Measurements from ENCODE around the gene LRP5.
"Not testable (repeated sequence)": the region's sequence is repeated elsewhere in the genome, so short reads cannot be mapped to it uniquely, and the experiment has no call there.

The LRP5 gene

DNA sequence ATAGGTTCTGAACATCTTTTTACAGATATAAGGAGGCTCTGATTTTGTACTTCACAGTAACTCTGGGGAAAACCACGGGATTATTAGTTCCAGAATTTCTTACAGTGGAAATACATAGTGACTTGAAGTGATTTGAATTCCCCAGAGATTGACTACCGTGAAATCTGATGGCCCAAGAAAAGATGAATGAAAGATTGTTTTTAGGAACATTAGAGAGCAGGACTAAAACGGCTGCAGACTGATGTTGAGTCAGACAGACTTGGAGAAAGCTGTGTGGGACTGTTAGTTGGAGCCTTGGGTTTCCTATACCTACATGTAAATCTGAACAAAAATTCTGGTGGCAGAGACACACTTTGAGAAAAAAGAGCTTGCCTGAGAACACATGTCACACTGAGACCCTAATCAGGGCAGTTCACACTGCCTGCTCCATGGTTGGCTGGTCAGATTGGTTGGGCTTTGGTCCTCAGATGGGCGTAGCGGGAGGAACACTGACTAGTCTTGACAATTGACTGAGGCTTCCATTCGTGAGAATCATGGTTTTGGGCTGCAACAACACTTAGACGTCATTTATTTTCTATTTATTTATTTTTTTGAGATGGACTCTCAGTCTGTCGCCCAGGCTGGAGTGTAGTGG, 154.9 kb downstream of the LRP5 start:
- peaks cover 93% of the 10 kb centered on the region for H3K4me1 Mint-ChIP-seq (ENCODE audit: low read depth)
- no peak overlapping the region for H3K4me3 Mint-ChIP-seq
- no peaks in the 10 kb centered on the region for H3K27me3 Mint-ChIP-seq
- DNase-seq = no peak
- H3K36me3 Mint-ChIP-seq (ENCODE audit: low read depth) = peaks cover 74% of the 10 kb centered on the region
- H3K9me3 Mint-ChIP-seq = no peaks in the 10 kb centered on the region
- H3K27ac Mint-ChIP-seq = peak overlapping the region; percentile 67

DNA sequence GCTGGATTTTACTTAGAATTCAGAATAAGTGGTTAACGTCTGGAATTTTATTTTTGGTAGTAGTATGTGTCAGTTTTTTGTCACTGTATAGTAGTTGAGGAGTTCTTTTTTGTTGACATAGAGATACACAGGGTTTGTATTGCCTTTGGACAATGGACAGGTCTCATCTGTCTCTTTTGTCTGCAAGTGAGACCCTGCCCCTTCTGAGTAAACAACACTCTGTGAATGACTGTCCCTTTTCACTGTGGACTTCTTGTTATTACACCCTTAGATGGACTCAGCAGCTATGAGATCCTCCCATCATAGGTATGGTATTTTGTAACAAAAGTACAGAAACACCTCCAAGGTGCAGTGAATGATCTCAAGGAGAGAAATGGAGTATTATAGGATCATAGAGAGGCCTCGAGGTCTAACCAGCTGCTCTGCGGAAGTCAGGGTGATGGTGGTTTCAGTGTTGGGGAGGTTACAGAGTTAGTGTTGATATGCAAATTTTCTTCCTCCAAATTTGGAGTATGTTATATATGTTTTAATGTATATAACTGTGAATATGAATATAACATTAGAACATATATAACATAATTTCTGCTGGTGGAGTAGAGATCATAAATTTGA, 155.9 kb downstream of the LRP5 start:
- Mint-ChIP-seq H3K4me3 (peak overlapping the region; percentile 23), H3K36me3 (ENCODE audit: low read depth) (peaks cover 76% of the 10 kb centered on the region), H3K9me3 (no peaks in the 10 kb centered on the region), H3K4me1 (ENCODE audit: low read depth) (peaks cover 93% of the 10 kb centered on the region), H3K27ac (peak overlapping the region; percentile 94), H3K27me3 (no peaks in the 10 kb centered on the region)
- no peak for DNase-seq

DNA sequence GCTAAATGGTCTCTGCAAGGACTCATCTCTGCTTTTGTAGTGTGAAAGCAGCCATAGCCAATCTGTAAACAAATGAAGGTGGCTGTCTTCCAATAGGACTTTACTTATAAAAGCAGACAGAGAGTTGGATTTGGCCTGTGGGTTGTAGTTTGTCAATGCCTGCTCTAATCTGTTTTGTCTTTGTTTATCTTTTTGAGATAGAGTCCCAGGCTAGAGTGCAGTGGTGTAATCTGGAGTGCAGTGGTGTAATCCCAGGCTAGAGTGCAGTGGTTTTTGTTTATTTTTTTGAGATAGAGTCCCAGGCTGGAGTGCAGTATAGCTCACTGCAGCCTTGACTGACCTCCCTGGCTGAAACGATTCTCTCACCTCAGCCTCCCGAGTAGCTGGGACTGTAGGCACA, 156.7 kb downstream of the LRP5 start:
- peak overlapping the region; percentile 94 for H3K27ac Mint-ChIP-seq
- no peak overlapping the region for H3K4me3 Mint-ChIP-seq
- H3K4me1 Mint-ChIP-seq (ENCODE audit: low read depth) = peaks cover 93% of the 10 kb centered on the region
- no peaks in the 10 kb centered on the region for H3K9me3 Mint-ChIP-seq
- no peak for DNase-seq
- no peaks in the 10 kb centered on the region for H3K27me3 Mint-ChIP-seq
- peaks cover 77% of the 10 kb centered on the region for H3K36me3 Mint-ChIP-seq (ENCODE audit: low read depth)

DNA sequence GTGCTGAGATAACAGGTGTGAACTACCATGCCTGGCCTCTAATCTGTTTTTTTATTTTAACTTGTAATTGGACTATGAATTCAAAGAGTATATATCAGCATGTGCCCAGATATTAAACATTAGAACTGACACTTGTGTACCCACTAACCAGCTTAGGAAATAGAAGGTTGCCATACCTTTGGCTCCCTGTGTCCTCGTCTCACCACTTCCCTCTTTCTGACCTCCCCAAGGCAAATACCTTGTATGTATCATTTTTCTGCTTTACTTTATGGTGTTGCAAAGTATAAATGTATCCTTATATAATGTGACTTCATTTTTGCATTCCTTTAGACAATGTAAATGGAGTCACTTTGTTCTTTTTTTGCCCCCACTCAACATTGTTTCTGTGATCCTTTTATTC, 157.3 kb downstream of the LRP5 start:
- peak overlapping the region; percentile 94 for H3K27ac Mint-ChIP-seq
- H3K4me3 Mint-ChIP-seq = peak overlapping the region; percentile 1
- peaks cover 92% of the 10 kb centered on the region for H3K4me1 Mint-ChIP-seq (ENCODE audit: low read depth)
- H3K36me3 Mint-ChIP-seq (ENCODE audit: low read depth) = peaks cover 76% of the 10 kb centered on the region
- no peaks in the 10 kb centered on the region for H3K9me3 Mint-ChIP-seq
- no peaks in the 10 kb centered on the region for H3K27me3 Mint-ChIP-seq
- no peak for DNase-seq

DNA sequence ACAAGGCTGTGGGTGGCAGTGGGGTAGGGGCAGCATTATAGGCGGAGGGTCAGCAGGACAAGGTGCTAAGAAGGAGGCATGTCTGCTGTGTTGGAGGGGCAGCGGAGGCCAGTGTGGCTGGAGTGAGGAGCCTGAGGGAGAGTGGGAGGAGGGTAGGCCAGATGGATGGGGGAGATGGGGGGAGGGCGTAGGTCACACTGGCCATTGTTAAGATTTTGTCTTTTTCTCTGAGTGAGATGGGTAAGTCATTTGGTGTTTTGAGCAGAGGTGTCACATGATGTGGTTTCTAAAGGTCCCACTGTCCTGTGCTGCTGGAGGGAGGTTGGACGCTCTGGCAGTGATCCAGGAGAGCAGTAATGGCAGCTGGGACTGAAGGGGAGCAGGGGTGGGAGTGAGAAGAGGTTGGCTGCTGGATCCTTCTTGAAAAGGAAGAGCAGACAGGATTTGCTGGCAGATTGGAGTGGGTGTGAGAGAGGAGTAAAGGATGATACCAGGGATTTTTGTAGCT, 158.0 kb downstream of the LRP5 start:
- H3K27ac Mint-ChIP-seq = peak overlapping the region; percentile 94
- H3K4me3 Mint-ChIP-seq = peak overlapping the region; percentile 5
- H3K36me3 Mint-ChIP-seq (ENCODE audit: low read depth) = peaks cover 77% of the 10 kb centered on the region
- peaks cover 2% of the 10 kb centered on the region for H3K9me3 Mint-ChIP-seq
- peaks cover 90% of the 10 kb centered on the region for H3K4me1 Mint-ChIP-seq (ENCODE audit: low read depth)
- no peaks in the 10 kb centered on the region for H3K27me3 Mint-ChIP-seq
- DNase-seq = no peak

DNA sequence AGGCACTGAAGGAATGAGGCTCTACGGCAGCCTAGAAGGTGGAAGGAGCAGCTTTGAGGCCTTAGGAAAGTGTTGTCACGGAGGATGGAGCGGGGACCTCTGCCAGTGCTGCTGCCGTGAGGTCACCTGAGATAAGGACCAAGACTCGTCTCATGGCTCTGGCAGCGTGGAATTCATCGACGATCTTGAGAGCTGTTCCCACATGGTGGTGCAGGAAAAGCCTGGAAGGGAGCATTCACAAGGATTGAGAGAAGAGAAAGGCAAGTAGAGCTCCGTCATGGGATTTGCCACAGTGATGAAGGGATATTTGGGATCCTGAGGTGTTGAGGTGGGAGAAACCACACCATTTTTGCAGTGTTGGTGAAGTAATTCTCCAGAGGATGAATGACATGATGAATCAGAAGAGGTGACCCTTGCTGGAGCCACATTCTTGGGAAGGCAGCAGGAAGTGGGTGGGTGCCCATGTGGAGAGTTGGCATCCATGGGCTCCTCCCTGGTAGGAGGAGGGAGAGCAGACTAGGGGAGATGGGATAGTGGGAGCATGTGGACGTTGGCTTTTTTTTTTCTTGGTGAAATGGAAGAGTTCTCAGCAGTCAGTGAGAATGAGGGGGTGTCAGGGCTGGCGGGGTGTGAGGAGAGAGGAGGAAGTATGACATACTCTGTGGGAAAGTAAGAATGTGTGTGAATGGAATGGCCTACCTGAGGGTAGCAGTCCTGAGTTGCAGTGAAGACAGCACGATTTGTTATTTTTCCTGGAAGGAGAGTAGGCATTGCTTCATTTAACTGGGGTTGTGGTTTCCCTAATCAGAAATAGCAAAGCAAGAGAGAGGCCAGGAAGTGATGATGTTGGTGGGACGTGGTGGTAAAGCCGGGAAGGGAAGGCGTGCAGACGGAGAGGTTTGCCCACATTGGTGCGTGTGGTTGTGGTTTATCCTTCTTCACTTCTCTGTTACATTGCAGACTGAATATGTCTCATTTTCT, 159.3 kb downstream of the LRP5 start:
- H3K4me1 Mint-ChIP-seq (ENCODE audit: low read depth) = peaks cover 81% of the 10 kb centered on the region
- H3K4me3 Mint-ChIP-seq = peak overlapping the region; percentile 65
- peak; percentile 53 for DNase-seq
- peak overlapping the region; percentile 94 for H3K27ac Mint-ChIP-seq
- peaks cover 75% of the 10 kb centered on the region for H3K36me3 Mint-ChIP-seq (ENCODE audit: low read depth)
- H3K9me3 Mint-ChIP-seq = peaks cover 2% of the 10 kb centered on the region
- H3K27me3 Mint-ChIP-seq = no peaks in the 10 kb centered on the region

DNA sequence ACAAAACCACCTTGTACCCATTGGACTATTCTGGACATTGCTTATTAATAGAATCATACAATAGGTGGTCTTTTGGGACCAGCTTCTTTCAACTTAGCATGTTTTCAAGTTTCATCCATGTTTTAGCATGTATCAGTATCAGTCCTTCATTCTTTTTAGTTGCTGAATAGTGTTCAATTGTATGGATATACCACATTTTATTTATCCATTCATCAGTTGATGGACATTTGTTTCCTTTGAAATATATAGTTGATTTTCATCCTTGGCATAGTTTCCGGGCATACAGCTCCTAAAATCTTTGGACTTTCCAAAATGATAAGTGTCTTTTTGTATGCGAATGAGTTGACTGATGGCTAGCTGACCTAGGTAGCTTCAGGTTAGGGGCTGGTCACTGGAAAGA, 160.4 kb downstream of the LRP5 start:
- DNase-seq = no peak
- peaks cover 80% of the 10 kb centered on the region for H3K4me1 Mint-ChIP-seq (ENCODE audit: low read depth)
- peak overlapping the region; percentile 13 for H3K4me3 Mint-ChIP-seq
- H3K9me3 Mint-ChIP-seq = peaks cover 2% of the 10 kb centered on the region
- no peaks in the 10 kb centered on the region for H3K27me3 Mint-ChIP-seq
- H3K36me3 Mint-ChIP-seq (ENCODE audit: low read depth) = peaks cover 77% of the 10 kb centered on the region
- H3K27ac Mint-ChIP-seq = peak overlapping the region; percentile 94

DNA sequence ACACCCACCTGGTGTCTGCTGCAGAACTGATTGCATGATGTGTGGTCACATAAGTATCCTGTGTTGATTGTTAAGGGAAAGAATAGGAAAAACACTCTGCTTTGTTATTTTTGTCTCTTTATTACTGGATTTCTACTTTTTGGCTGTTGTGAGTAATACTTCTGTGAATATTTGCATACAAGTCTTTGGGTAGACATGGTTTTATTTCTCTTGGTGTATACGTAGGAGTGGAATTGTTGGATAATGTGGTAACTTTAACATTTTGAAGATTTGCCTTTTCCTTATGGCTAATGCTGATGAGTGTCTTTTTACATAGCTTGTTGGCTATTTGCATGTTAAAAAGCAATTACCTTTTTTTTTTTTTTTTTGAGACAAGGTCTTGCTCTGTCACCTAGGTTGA, 161.3 kb downstream of the LRP5 start:
- H3K4me3 Mint-ChIP-seq = peak overlapping the region; percentile 18
- H3K27ac Mint-ChIP-seq = peak overlapping the region; percentile 94
- peaks cover 77% of the 10 kb centered on the region for H3K4me1 Mint-ChIP-seq (ENCODE audit: low read depth)
- DNase-seq = no peak
- H3K36me3 Mint-ChIP-seq (ENCODE audit: low read depth) = peaks cover 76% of the 10 kb centered on the region
- H3K9me3 Mint-ChIP-seq = peaks cover 2% of the 10 kb centered on the region
- H3K27me3 Mint-ChIP-seq = no peaks in the 10 kb centered on the region

DNA sequence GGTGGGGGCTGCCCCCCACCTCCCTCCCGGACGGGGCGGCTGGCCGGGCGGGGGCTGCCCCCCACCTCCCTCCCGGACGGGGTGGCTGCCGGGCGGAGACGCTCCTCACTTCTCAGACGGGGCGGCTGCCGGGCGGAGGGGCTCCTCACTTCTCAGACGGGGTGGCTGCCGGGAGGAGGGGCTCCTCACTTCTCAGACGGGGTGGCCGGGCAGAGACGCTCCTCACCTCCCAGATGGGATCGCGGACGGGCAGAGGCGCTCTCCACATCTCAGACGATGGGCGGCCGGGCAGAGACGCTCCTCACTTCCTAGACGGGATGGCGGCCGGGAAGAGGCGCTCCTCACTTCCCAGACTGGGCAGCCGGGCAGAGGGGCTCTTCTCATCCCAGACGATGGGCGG, 163.2 kb downstream of the LRP5 start:
- Mint-ChIP-seq H3K4me1 (ENCODE audit: low read depth) (peaks cover 76% of the 10 kb centered on the region), H3K36me3 (ENCODE audit: low read depth) (peaks cover 77% of the 10 kb centered on the region)
- not testable (repeated sequence) for H3K4me3 Mint-ChIP-seq, H3K27ac Mint-ChIP-seq, DNase-seq, H3K9me3 Mint-ChIP-seq, H3K27me3 Mint-ChIP-seq

DNA sequence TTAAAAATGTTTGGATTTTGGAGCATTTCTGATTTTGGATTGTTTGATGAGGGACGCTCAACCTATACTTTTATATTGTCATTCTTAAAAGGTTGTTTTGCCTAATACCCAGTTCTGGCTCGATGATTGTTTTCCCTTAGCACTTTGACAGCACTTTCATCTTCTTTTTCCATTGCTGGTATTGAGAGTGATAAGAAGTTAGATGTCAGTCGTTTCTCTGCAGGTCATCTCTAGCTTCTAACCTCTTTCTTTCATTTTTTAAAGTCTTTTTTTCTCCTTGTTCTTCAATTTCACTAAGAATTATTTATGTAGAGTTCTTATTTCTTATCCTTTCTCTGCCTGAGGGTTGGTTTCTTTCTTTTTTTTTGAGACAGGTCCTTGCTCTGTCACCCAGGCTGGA, 167.0 kb downstream of the LRP5 start:
- DNase-seq = no peak
- peaks cover 6% of the 10 kb centered on the region for H3K9me3 Mint-ChIP-seq
- H3K4me1 Mint-ChIP-seq (ENCODE audit: low read depth) = peaks cover 70% of the 10 kb centered on the region
- peaks cover 65% of the 10 kb centered on the region for H3K36me3 Mint-ChIP-seq (ENCODE audit: low read depth)
- H3K27me3 Mint-ChIP-seq = no peaks in the 10 kb centered on the region
- peak overlapping the region; percentile 23 for H3K27ac Mint-ChIP-seq
- H3K4me3 Mint-ChIP-seq = no peak overlapping the region

DNA sequence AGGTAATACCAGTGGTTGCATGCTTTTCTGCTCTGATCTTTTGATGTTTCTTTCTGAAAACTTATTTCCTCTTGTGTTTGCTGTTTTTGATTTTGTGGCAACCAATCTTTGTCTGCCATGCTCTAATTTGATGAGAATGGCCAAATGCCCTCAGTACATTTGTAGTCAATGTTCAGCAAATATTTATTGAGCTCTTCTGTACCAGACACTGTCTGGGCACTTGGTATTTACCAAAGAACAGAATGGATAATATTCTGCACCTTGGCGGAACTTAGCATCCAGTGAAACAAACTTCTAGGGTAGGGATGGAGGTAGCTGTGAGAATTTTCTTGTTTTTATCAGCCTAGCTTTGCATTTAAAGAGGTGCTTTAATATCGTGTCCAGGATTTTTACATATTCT, 167.8 kb downstream of the LRP5 start:
- Mint-ChIP-seq H3K4me3 (no peak overlapping the region), H3K9me3 (peaks cover 4% of the 10 kb centered on the region), H3K4me1 (ENCODE audit: low read depth) (peaks cover 70% of the 10 kb centered on the region), H3K36me3 (ENCODE audit: low read depth) (peaks cover 62% of the 10 kb centered on the region), H3K27me3 (no peaks in the 10 kb centered on the region), H3K27ac (peak overlapping the region; percentile 0)
- DNase-seq = no peak

DNA sequence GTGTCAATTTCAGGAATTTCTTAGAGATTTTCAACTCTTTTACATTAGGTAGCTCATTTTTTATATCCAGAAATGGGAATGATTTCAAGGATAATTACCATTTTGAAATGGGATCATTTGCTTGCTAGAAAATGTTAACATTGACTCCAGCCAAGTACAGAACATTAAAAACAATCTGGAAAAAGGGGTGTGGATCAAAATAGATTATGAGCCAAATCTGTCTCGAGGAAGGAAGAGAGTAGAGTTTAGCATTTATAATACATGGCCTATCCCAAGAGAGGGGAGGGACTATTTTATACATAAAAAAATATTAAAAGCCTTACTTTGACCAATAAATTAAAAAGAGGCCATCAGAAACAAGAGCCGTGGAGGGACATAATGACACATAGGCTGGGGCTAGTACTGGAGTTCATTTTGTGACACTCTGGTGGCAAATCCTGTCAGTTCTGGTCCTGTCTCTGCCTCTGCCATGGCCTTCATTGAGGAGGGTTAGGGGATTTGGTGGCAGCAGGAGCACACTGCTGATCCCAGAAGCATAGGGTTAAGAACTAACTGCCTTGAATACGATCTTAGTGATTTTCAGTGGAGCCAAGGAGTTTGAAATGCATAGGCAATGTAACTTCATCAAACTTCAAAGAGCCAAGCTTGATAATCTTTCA, 168.6 kb downstream of the LRP5 start:
- peaks cover 60% of the 10 kb centered on the region for H3K36me3 Mint-ChIP-seq (ENCODE audit: low read depth)
- H3K4me3 Mint-ChIP-seq = no peak overlapping the region
- H3K9me3 Mint-ChIP-seq = peaks cover 4% of the 10 kb centered on the region
- no peak for DNase-seq
- H3K27me3 Mint-ChIP-seq = no peaks in the 10 kb centered on the region
- peak overlapping the region; percentile 50 for H3K27ac Mint-ChIP-seq
- H3K4me1 Mint-ChIP-seq (ENCODE audit: low read depth) = peaks cover 73% of the 10 kb centered on the region

DNA sequence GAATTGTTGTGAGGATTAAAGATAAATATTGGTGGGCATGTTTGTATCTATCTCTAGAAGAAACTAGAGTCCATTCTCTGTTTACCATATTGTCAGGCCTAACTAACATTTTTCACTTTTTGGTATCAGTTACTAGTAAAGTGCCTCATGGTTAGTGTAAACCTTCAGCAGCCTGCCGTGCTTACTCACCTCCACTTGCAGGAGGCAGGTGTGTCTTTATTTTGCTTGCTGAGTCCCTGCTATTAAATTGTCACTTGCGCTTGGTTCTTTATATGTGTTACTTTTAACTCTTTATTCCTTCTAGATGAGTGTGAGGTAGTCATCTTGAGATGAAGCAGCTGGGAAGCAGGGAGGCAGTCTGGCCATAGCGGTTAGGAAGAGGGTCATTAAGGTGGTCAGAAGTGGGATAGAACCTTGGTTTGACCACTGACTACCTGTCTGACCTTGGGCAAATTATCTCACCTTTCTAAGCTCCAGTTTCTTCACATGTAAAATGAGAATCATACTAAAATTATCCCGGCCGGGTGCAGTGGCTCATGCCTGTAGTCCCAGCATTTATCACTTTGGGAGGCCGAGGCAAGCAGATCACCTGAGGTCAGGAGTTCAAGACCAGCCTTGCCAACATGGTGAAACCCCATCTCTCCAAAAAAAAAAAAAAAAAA, 169.3 kb downstream of the LRP5 start:
- peak overlapping the region; percentile 50 for H3K27ac Mint-ChIP-seq
- no peaks in the 10 kb centered on the region for H3K27me3 Mint-ChIP-seq
- no peak for DNase-seq
- peaks cover 4% of the 10 kb centered on the region for H3K9me3 Mint-ChIP-seq
- H3K36me3 Mint-ChIP-seq (ENCODE audit: low read depth) = peaks cover 60% of the 10 kb centered on the region
- H3K4me3 Mint-ChIP-seq = no peak overlapping the region
- H3K4me1 Mint-ChIP-seq (ENCODE audit: low read depth) = peaks cover 78% of the 10 kb centered on the region

DNA sequence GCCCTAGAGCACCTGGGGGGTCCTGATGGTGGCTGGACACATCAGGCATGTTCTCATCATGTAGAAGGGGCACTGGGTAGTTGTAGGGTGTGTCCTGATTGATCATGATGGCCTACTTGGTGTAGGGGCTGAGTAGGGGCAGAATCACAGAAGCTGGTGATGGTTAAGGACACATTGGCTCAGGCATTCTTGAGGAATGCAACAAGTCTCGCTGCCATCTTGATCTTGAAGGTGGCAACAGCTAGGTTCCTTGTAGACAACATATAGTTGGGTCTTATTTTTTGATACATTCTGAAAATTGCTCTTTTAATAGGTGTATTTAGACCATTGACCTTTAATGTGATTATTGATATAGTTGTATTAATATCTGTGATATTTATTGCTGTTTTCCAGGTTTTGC, 176.2 kb downstream of the LRP5 start:
- peaks cover 44% of the 10 kb centered on the region for H3K36me3 Mint-ChIP-seq (ENCODE audit: low read depth)
- H3K27me3 Mint-ChIP-seq = no peaks in the 10 kb centered on the region
- H3K4me1 Mint-ChIP-seq (ENCODE audit: low read depth) = peaks cover 76% of the 10 kb centered on the region
- peaks cover 4% of the 10 kb centered on the region for H3K9me3 Mint-ChIP-seq
- DNase-seq = no peak
- H3K4me3 Mint-ChIP-seq = no peak overlapping the region
- no peak overlapping the region for H3K27ac Mint-ChIP-seq
